ENCODE data around the gene AK8.
"Not testable (repeated sequence)": the region's sequence is repeated elsewhere in the genome, so short reads cannot be mapped to it uniquely, and the experiment has no call there.

AK8 gene

DNA sequence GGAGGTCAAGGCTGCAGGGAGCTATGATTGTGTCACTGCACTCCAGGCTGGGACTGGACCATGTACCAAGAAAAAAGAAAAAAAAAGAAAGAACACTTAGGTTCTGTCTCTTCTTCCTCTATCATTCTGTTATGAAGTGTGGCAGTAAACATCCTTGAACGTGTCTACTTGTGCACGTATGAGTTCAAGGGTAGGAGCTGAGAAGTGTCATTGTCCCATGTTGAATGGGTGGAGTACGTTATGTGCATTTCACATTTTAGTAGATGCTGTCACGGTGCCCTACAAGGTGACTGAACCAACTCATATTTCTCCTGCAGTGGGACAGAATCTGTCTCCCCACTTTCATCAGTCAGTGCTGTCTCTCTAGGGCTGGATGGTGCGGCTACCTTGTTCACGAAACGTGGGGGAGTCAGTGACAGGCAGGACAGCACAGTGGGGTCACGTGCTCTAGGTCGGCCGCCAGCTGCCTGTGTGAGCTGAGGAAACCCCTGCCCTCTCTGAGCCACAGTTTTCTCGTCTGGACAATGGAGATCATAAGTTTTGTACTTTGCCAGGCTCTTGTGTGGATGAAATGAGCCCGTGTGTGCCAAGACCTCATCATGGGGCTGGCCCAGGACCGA lies 160.6 kb downstream of the AK8 start:
- DNase-seq (ENCODE audit: low read depth in 2 of 2) = no peak

DNA sequence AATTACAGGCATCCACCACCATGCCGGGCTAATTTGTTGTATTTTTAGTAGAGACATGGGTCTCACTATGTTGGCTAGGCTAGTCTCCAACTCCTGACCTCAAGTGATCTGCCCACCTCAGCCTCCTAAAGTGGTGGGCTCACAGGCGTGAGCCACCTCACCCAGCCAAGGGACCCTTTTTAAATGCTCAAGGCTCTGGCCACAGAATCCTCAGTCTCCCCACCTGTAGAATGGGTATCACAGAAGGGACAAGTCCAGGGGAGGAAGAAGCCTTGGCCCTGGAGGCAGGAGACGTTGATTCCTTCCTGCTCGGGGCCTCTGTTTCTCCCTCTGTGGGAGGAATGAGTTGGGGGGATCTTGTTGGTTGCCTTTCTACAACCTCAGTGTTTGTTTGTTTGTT lies 162.1 kb downstream of the AK8 start:
- no peak for DNase-seq (ENCODE audit: low read depth in 2 of 2)

DNA sequence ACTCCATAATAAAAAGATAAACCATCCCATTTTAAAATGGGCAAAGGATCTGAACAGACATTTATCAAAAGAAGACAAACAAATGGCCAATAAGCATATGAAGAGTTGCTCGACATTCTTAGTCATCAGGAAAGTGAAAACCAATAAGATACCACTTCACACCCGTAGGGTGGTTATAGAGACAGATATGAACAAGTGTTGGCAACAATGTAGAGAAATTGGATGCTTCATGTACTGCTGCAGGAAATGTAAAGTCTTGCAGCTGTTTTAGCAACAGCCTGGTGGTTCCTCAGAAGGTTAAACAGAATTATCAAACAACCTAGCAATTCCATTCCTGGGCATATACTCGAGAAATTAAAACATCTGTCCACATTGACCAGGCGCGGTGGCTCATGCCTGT lies 165.3 kb downstream of the AK8 start:
- no peak for DNase-seq (ENCODE audit: low read depth in 2 of 2)

DNA sequence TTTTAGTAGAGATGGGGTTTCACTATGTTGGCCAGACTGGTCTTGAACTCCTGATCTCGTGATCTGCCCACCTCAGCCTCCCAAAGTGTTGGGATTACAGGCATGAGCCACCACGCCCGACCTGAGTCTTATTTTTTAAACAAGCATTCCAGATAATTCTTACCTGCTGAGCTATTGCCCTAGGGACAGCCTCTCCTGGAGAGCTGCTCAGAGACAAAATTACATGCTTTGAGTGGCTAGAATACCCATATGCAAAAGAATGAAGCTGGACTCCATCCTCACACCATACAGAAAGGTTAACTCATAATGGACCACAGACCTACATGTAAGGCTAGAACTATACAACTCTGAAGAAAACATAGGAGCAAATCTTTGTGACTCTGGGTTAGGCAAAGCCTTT lies 166.2 kb downstream of the AK8 start:
- DNase-seq (ENCODE audit: low read depth in 2 of 2) = no peak

DNA sequence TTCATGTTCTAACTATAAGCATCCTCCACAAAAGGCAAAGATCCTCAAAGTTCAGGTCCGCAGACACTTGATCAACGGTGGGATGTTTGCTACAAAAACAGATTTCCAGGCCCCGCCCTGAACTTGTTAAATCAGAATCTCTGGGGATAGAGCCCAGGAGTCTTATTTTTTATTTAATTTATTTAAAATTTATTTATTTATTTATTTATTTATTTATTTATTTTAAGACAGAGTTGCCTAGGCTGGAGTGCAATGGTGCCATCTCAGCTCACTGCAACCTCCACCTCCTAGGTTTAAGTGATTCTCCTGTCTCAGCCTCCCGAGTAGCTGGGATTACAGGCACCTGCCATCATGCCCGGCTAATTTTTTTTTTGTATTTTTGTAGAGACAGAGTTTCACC lies 166.9 kb downstream of the AK8 start:
- not testable (repeated sequence) for DNase-seq (ENCODE audit: low read depth in 2 of 2)

- DNase-seq (ENCODE audit: low read depth in 2 of 2) = no peak
These were observed 167.8 kb downstream of the AK8 start for GRCh38 chr9:132710333-132710732.

- no peak for DNase-seq (ENCODE audit: low read depth in 2 of 2)
These were observed 169.2 kb downstream of the AK8 start for GRCh38 chr9:132708769-132709430.

DNA sequence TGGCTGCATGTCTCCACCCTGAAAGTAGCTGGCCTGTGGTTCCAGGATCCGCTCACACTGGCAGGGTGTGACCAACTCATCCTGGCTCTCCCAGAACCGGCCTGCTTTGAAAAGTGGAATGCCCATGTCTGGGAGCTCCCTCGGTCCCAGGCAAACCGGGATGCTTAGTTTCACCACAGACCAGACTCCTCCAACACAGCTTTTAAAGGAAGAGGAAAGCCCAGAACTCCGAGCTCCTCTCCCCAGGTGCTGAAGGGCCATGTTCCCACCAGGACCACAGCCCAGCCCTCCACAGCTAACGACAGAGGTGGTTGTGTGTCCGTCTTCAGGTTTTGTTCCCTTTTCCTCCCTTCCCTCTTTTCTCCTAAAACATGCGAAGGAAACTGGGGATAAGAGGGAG lies 169.8 kb downstream of the AK8 start:
- no peak for DNase-seq (ENCODE audit: low read depth in 2 of 2)

- no peak for DNase-seq (ENCODE audit: low read depth in 2 of 2)
These were observed 174.7 kb downstream of the AK8 start for GRCh38 chr9:132703336-132703735.

- no peak for DNase-seq (ENCODE audit: low read depth in 2 of 2)
These were observed 175.8 kb downstream of the AK8 start for GRCh38 chr9:132702254-132702653.

DNA sequence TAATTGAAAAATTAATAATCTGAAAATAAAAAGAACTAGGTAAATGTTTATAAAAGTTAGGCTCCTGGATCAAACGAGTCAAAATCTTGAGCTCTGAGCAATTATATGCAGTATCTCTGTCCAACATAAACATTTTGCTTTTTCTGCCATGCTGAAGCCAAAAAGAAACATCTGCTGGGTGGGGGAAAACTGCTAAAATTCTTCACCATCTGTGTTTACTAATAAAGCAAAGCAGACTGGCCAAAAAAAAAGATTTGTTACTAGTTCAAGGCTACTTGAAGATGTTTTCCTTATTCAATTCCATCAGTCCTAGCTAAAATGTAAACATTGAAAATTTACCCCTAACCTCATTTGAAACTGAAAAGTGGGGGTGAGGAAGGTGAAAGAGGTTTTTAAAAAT lies 178.1 kb downstream of the AK8 start:
- DNase-seq (ENCODE audit: low read depth in 2 of 2) = no peak

- no peak for DNase-seq (ENCODE audit: low read depth in 2 of 2)
These were observed 179.1 kb downstream of the AK8 start for GRCh38 chr9:132698989-132699388.

DNA sequence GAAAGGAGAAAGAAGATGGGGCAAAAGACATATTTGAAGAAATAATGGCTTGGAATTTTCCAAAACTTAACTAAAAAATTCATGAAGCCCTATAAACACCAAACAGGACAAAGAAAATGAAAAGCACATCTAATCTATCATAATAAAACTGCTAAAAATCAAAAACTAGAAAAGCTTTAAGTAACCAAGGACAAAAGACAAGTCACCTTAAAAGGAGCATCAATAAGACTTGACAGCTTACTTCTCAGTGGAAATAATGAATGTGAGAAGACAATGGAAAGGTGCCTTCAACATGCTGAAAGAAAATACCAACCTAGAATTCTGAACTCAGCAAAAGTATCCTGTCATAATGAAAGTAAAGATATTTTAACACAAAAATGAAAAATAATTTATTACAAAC lies 180.9 kb downstream of the AK8 start:
- no peak for DNase-seq (ENCODE audit: low read depth in 2 of 2)

GRCh38 chr9:132694144-132694543 lies 183.9 kb downstream of the AK8 start:
- no peak for DNase-seq (ENCODE audit: low read depth in 2 of 2)

GRCh38 chr9:132690696-132691095 lies 187.4 kb downstream of the AK8 start:
- DNase-seq (ENCODE audit: low read depth in 2 of 2) = no peak

- DNase-seq (ENCODE audit: low read depth in 2 of 2) = no peak
These were observed 194.2 kb downstream of the AK8 start for GRCh38 chr9:132683873-132684272.

DNA sequence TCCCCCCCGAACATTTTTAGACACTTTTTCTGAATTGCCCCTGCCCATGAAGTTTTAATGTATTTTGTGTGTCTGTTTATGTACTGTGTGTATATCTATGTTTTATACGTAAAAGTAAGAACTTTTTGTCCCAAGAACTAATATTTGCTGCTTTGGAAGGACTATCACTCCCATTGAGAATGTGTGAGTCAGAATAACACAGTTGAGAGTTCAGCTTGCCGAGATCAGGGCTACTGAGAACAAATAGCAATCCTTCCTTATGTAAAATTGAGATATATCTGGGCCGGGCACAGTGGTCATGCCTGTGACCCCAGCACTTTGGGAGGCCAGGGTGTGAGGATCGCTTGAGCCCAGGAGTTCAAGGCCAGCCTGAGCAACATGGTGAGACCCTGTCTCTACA lies 196.5 kb downstream of the AK8 start:
- no peak for DNase-seq (ENCODE audit: low read depth in 2 of 2)

DNA sequence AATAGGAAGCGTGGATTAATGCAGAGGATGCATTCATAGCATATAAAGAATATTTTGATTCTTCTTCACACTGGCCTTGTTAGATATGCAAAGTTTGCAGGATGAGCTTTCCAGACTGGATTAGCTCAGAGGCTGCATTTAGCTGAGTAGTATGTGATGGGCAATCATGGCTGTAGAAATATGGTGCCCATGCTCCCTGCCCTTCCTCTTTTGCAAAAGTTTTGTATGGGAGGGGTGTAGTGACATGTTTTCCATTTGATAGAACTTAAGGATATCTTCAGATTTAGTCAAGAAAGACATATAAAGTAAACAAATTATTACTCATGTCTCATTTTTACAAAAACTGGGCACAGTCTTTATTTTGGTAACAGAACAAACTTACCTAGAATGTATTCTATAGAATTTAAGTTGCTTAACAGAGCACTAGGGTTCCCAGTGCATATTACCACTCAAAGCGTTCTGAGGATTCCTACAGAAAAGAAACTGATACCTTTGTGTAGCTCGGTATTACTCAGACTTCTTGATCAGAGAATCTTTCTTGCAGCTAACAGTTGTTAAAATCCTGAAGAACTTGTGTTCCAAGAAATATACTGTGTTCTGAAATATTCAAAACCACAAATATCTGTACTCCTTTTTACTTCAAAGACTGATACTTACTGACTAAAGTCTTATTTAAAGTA lies 198.0 kb downstream of the AK8 start:
- no peak for DNase-seq (ENCODE audit: low read depth in 2 of 2)

DNA sequence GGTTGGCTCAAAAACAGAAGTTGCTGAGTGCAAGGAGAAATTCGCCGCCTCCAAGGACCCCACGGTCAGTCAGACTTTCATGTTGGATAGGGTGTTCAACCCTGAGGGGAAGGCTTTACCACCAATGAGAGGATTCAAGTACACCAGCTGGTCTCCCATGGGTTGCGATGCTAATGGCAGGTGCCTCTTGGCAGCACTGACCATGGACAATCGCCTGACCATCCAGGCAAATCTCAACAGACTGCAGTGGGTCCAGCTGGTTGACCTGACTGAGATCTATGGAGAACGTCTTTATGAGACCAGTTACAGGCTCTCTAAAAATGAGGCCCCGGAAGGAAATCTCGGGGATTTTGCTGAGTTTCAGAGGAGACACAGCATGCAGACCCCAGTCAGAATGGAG lies 200.1 kb downstream of the AK8 start:
- no peak for DNase-seq (ENCODE audit: low read depth in 2 of 2)

Measured in stimulated activated CD4-positive, alpha-beta T cell treated with anti-CD3 and anti-CD28 coated beads, Interleukin-15, amount 100 ng/mL, for 48 hours (primary cell).